ENCODE data around the gene DTD1. TPM values are rescaled to one million over a fixed set of nuclear protein-coding genes. Genes with fewer than 3 reads are reported as not detected.
A peak's percentile ranks its signal among the peaks of the same experiment; 100 is the strongest.

Gene DTD1
- total and polyA plus RNA-seq, 2 of the 13 experiments (the other 11 are each of a cell fraction or from before 2014, with no cell fraction given): 41.2 to 79.3 TPM

GRCh38 chr20:18793625-18794427, 206.0 kb downstream of the DTD1 start (continued):
- TF ChIP-seq, protein P1, sequence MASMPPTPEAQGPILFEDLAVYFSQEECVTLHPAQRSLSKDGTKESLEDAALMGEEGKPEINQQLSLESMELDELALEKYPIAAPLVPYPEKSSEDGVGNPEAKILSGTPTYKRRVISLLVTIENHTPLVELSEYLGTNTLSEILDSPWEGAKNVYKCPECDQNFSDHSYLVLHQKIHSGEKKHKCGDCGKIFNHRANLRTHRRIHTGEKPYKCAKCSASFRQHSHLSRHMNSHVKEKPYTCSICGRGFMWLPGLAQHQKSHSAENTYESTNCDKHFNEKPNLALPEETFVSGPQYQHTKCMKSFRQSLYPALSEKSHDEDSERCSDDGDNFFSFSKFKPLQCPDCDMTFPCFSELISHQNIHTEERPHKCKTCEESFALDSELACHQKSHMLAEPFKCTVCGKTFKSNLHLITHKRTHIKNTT (CRISPR knock-in tag; IDR thresholded peaks at IDR 0.05): no peak
- peak in 1 of 2 experiments; percentile 53; a peak in 1 of 4 replicates for TF ChIP-seq KLF16 (CRISPR knock-in tag; IDR thresholded peaks at IDR 0.05)
- TF ChIP-seq, protein P2, sequence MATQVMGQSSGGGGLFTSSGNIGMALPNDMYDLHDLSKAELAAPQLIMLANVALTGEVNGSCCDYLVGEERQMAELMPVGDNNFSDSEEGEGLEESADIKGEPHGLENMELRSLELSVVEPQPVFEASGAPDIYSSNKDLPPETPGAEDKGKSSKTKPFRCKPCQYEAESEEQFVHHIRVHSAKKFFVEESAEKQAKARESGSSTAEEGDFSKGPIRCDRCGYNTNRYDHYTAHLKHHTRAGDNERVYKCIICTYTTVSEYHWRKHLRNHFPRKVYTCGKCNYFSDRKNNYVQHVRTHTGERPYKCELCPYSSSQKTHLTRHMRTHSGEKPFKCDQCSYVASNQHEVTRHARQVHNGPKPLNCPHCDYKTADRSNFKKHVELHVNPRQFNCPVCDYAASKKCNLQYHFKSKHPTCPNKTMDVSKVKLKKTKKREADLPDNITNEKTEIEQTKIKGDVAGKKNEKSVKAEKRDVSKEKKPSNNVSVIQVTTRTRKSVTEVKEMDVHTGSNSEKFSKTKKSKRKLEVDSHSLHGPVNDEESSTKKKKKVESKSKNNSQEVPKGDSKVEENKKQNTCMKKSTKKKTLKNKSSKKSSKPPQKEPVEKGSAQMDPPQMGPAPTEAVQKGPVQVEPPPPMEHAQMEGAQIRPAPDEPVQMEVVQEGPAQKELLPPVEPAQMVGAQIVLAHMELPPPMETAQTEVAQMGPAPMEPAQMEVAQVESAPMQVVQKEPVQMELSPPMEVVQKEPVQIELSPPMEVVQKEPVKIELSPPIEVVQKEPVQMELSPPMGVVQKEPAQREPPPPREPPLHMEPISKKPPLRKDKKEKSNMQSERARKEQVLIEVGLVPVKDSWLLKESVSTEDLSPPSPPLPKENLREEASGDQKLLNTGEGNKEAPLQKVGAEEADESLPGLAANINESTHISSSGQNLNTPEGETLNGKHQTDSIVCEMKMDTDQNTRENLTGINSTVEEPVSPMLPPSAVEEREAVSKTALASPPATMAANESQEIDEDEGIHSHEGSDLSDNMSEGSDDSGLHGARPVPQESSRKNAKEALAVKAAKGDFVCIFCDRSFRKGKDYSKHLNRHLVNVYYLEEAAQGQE (IDR thresholded peaks at IDR 0.05; ENCODE audit: borderline replicate concordance in 1 of 2, low read depth in 1 of 2, low read length in 2 of 2): peak in 1 of 2 experiments; percentile 33; a peak in 1 of 4 replicates
- TF ChIP-seq BHLHE40 (IDR thresholded peaks at IDR 0.05; ENCODE audit: low read length): peak; percentile 79
- TF ChIP-seq TBX3 (IDR thresholded peaks at IDR 0.05; ENCODE audit: borderline replicate concordance): no peak
- peak; percentile 97 for TF ChIP-seq NKX3-1 (CRISPR knock-in tag; IDR thresholded peaks at IDR 0.05)
- peak; percentile 41; the same call in 1 of the 2 replicates for TF ChIP-seq ZNF777 (CRISPR knock-in tag; IDR thresholded peaks at IDR 0.05)
- TF ChIP-seq TP53 (CRISPR knock-in tag; conservative IDR thresholded peaks at IDR 0.05): peak; percentile 91; the same call in 1 of the 2 replicates
- peak; percentile 82 for TF ChIP-seq ETV5 (CRISPR knock-in tag; IDR thresholded peaks at IDR 0.05; ENCODE audit: borderline replicate concordance)
- TF ChIP-seq MTA1 (CRISPR knock-in tag; IDR thresholded peaks at IDR 0.05; ENCODE audit: borderline replicate concordance): peak; percentile 62; the same call in 1 of the 2 replicates
- TF ChIP-seq SP4 (CRISPR knock-in tag; IDR thresholded peaks at IDR 0.05): no peak
- no peak; the same call in 1 of the 2 replicates for TF ChIP-seq HNF4A (CRISPR knock-in tag; IDR thresholded peaks at IDR 0.05)
- no peak for TF ChIP-seq ZNF670 (CRISPR knock-in tag; IDR thresholded peaks at IDR 0.05; ENCODE audit: borderline replicate concordance)
- TF ChIP-seq MEIS2 (CRISPR knock-in tag; IDR thresholded peaks at IDR 0.05): peak; percentile 84
- peak; percentile 91 for TF ChIP-seq KDM2A (CRISPR knock-in tag; IDR thresholded peaks at IDR 0.05; ENCODE audit: borderline replicate concordance, low read depth)
- no peak for TF ChIP-seq CBX2 (IDR thresholded peaks at IDR 0.05; ENCODE audit: low read depth, low read length)
- TF ChIP-seq CBX2 (CRISPR knock-in tag; IDR thresholded peaks at IDR 0.05; ENCODE audit: low read depth): no peak
- no peak for TF ChIP-seq ZNF577 (CRISPR knock-in tag; IDR thresholded peaks at IDR 0.05; ENCODE audit: borderline replicate concordance, low read depth)
- TF ChIP-seq, protein P3, sequence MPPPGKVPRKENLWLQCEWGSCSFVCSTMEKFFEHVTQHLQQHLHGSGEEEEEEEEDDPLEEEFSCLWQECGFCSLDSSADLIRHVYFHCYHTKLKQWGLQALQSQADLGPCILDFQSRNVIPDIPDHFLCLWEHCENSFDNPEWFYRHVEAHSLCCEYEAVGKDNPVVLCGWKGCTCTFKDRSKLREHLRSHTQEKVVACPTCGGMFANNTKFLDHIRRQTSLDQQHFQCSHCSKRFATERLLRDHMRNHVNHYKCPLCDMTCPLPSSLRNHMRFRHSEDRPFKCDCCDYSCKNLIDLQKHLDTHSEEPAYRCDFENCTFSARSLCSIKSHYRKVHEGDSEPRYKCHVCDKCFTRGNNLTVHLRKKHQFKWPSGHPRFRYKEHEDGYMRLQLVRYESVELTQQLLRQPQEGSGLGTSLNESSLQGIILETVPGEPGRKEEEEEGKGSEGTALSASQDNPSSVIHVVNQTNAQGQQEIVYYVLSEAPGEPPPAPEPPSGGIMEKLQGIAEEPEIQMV (CRISPR knock-in tag; IDR thresholded peaks at IDR 0.05; ENCODE audit: low read depth): peak; percentile 86; the same call in 1 of the 2 replicates
- peak; percentile 52; the same call in 1 of the 2 replicates for TF ChIP-seq TCF7 (IDR thresholded peaks at IDR 0.05; ENCODE audit: low read depth)
- TF ChIP-seq ZNF296 (CRISPR knock-in tag; conservative IDR thresholded peaks at IDR 0.05): no peak
- no peak for TF ChIP-seq ZKSCAN1 (IDR thresholded peaks at IDR 0.05; ENCODE audit: low read length)
- TF ChIP-seq ZNF780A (CRISPR knock-in tag; IDR thresholded peaks at IDR 0.05): no peak
